Stomach smooth muscle (tissue), 2 donors: Measurements from ENCODE around the gene ACKR3.

ENCODE experiments used
- H3K27ac ChIP-seq: one replicate; pipeline ENCODE4 v1.7.0; 2013; ENCODE audit warnings: mild to moderate bottlenecking, low read length, inconsistent platforms
- H3K27me3 ChIP-seq, 2 donors: one replicate each; pipeline ENCODE4 v1.7.0; 2013; ENCODE audit warnings: low read length in 2 of 2; ENCODE audit not compliant: insufficient read depth in 2 of 2, control insufficient read depth in 1 of 2
- H3K36me3 ChIP-seq, 2 donors: one replicate each; pipeline ENCODE4 v1.7.0; 2013; ENCODE audit warnings: low read length in 2 of 2; ENCODE audit not compliant: control insufficient read depth in 2 of 2, insufficient read depth in 2 of 2
- H3K4me1 ChIP-seq: one replicate; pipeline ENCODE4 v1.7.0; 2013; ENCODE audit warnings: low read length; ENCODE audit not compliant: control insufficient read depth, insufficient read depth
- H3K4me3 ChIP-seq, 2 donors: one replicate each; pipeline ENCODE4 v1.7.0; 2013; ENCODE audit warnings: low read length in 2 of 2
- H3K9ac ChIP-seq, 2 donors: one replicate each; pipeline ENCODE4 v1.7.0; 2013; ENCODE audit warnings: low read length in 2 of 2, mild to moderate bottlenecking in 1 of 2
- H3K9me3 ChIP-seq, 2 donors: one replicate each; pipeline ENCODE4 v1.7.0; 2013; ENCODE audit warnings: low read length in 2 of 2; ENCODE audit not compliant: control insufficient read depth in 2 of 2
- donor health status: healthy.
- donor health status: Pancreatic carcinoma.

Gene ACKR3

DNA sequence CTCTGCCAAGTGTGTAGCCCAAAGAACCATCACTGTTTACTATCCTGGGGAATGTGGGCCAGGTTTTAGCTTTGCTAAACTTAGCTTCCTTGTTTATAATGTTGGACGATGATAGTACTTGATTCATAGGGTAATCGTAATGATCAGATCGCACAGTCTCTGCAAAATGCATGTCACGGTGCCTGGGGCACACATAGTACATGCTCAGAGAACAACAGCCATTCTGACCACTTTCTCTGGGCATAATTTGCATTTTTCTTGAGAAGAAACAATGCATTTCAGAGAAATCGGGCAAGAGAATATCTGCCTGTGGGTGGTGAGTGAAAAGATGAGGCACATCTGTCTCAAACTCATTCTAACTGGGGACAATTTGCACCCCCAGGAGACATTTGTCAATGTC, 16.3 kb downstream of the ACKR3 start:
- Histone ChIP-seq H3K4me1 (no peaks in the 10 kb centered on the region), H3K27ac (no peak overlapping the region), H3K4me3 (no peak overlapping the region), H3K27me3 (no peaks in the 10 kb centered on the region), H3K9ac (no peak overlapping the region), H3K9me3 (peaks cover 0 to 6% of the 10 kb centered on the region in 2 donors), H3K36me3 (peaks cover 0 to 6% of the 10 kb centered on the region in 2 donors)

DNA sequence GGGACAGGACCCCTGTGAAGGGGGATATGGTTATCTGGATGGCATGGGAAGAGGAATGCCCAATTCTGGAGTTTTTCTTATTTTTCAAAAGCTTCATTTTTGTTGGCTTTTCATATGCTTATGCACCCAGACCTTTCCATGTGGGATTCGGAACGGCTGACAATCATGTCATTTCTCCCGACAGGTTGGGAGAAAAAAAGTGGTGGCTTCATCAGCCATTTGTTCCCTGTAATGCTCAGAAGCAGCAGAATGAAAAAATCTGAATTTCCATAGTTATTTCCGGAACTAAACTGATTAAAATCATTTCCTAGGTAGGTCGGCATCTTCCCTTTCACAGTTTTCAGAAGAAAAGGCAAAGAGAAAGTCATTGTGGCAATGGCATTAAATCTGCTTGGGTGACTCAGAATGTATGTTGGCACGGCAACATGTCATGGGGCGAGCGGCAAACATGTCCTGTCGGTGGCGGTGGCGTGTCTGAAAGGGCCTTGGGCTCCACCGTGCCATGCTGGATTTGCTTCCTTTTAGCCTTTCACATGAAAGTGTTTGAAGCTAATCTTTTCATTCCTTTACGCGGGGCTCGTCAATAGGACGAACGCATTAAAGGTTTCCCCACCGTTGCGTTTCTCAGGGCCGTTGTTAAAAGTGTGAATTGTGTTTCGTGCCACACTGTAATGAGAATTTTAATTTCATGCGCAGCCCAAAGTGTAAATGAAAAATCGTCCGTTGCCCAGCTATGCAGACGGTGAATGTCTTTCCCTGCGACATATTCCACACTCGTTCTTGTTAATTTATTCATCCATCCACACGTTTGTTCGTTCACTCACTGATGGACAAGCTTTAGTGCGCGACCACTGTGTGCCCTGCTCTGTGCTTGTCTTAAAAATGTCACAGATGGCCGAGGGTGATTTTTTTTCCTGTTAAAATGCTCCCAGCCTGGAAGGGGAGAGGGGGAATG, 18.5 kb downstream of the ACKR3 start:
- H3K4me3 ChIP-seq, result no peak overlapping the region
- no peaks in the 10 kb centered on the region for H3K4me1 ChIP-seq
- H3K27me3 ChIP-seq, result peaks cover 0 to 3% of the 10 kb centered on the region in 2 donors
- no peaks in the 10 kb centered on the region for H3K36me3 ChIP-seq
- peaks cover 0 to 6% of the 10 kb centered on the region in 2 donors for H3K9me3 ChIP-seq
- H3K27ac ChIP-seq, result no peak overlapping the region
- H3K9ac ChIP-seq, result no peak overlapping the region

- Histone ChIP-seq H3K9me3 (peaks cover 0 to 6% of the 10 kb centered on the region in 2 donors), H3K4me1 (no peaks in the 10 kb centered on the region), H3K27ac (no peak overlapping the region), H3K4me3 (no peak overlapping the region), H3K36me3 (no peaks in the 10 kb centered on the region), H3K9ac (no peak overlapping the region), H3K27me3 (peaks cover 0 to 3% of the 10 kb centered on the region in 2 donors)
Observed at GRCh38 chr2:236588932-236589592, 19.4 kb downstream of the ACKR3 start.

- Histone ChIP-seq H3K27me3 (peaks cover 0 to 3% of the 10 kb centered on the region in 2 donors), H3K4me3 (no peak overlapping the region), H3K4me1 (no peaks in the 10 kb centered on the region), H3K36me3 (no peaks in the 10 kb centered on the region), H3K27ac (no peak overlapping the region), H3K9ac (no peak overlapping the region), H3K9me3 (peaks cover 0 to 6% of the 10 kb centered on the region in 2 donors)
Observed at GRCh38 chr2:236590846-236591245, 21.2 kb downstream of the ACKR3 start.

DNA sequence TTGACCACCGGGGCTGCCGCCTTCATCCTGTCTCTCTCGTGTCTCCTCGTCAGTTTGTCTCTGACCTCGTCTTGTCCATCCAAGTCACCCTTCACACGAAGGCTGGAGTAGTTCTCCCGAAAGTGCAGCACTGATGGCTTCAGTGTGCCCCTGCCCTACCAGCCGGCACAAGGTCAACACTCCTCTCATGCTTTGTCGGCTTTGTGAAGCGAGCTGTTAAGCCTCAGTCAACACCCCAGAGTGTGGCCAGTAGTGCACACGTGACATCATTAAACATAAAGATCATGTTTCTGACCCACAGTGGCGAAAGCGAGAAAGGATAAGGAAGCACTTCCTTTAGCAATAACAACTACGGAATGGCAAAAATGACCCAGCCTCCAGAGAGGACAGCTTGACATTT, 23.2 kb downstream of the ACKR3 start:
- no peak overlapping the region for H3K27ac ChIP-seq
- peaks cover 0 to 6% of the 10 kb centered on the region in 2 donors for H3K9me3 ChIP-seq
- peaks cover 0 to 3% of the 10 kb centered on the region in 2 donors for H3K27me3 ChIP-seq
- H3K9ac ChIP-seq, result no peak overlapping the region
- no peaks in the 10 kb centered on the region for H3K36me3 ChIP-seq
- no peak overlapping the region for H3K4me3 ChIP-seq
- no peaks in the 10 kb centered on the region for H3K4me1 ChIP-seq

DNA sequence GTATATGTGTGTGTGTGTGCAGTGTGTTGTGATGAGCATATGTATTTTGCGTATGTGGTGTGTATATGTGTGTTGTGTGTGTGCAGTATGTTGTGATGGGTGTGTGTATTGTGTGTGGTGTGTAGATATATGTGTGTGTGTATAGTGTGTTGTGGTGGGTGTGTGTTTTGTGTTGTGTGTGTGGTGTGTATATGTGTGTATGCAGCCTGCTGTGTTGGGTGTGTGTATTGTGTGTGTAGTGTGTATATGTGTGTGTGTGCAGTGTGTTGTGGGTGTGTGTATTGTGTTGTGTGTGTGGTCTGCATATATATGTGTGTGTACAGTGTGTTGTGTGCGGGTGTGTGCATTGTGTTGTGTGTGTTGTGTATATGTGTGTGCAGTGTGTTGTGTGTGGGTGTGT, 23.9 kb downstream of the ACKR3 start:
- Histone ChIP-seq H3K4me1 (no peaks in the 10 kb centered on the region), H3K9me3 (peaks cover 0 to under 1% of the 10 kb centered on the region in 2 donors), H3K27ac (no peak overlapping the region), H3K36me3 (no peaks in the 10 kb centered on the region), H3K27me3 (peaks cover 0 to 3% of the 10 kb centered on the region in 2 donors), H3K4me3 (no peak overlapping the region), H3K9ac (no peak overlapping the region)

GRCh38 chr2:236593956-236594355, 24.3 kb downstream of the ACKR3 start:
- Histone ChIP-seq H3K4me1 (no peaks in the 10 kb centered on the region), H3K4me3 (no peak overlapping the region), H3K27ac (no peak overlapping the region), H3K27me3 (peaks cover 0 to 3% of the 10 kb centered on the region in 2 donors), H3K9me3 (no peaks in the 10 kb centered on the region), H3K9ac (no peak overlapping the region), H3K36me3 (no peaks in the 10 kb centered on the region)

DNA sequence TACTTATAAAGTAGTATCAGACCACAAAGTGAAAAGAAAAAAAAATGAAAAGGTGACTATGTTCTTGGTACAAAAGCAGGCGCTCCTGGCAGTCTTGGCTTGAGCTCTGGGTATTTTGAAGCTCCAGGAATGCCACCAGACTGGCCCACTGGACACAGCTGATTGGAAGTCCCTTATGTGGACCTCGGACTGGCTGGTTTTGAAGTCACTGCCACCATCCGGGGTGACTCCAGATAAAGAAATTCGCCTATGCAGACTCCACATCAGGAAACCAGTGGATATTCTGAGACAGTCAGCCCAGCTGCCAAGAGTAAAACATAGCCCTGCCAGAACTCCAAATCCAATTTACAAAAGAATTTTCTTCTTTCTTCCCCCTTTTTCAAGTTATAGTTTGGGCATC, 28.0 kb downstream of the ACKR3 start:
- no peaks in the 10 kb centered on the region for H3K9me3 ChIP-seq
- no peaks in the 10 kb centered on the region for H3K4me1 ChIP-seq
- H3K27ac ChIP-seq, result no peak overlapping the region
- H3K4me3 ChIP-seq, result no peak overlapping the region
- no peaks in the 10 kb centered on the region for H3K36me3 ChIP-seq
- H3K9ac ChIP-seq, result no peak overlapping the region
- peaks cover 0 to 2% of the 10 kb centered on the region in 2 donors for H3K27me3 ChIP-seq

- Histone ChIP-seq H3K4me1 (no peaks in the 10 kb centered on the region), H3K9me3 (no peaks in the 10 kb centered on the region), H3K27ac (no peak overlapping the region), H3K27me3 (peaks cover 0 to under 1% of the 10 kb centered on the region in 2 donors), H3K36me3 (no peaks in the 10 kb centered on the region), H3K4me3 (no peak overlapping the region), H3K9ac (no peak overlapping the region)
Observed at GRCh38 chr2:236599059-236599458, 29.4 kb downstream of the ACKR3 start.

- H3K4me1 ChIP-seq, result no peaks in the 10 kb centered on the region
- peaks cover 0 to 4% of the 10 kb centered on the region in 2 donors for H3K27me3 ChIP-seq
- no peaks in the 10 kb centered on the region for H3K9me3 ChIP-seq
- no peak overlapping the region for H3K9ac ChIP-seq
- H3K36me3 ChIP-seq, result no peaks in the 10 kb centered on the region
- H3K4me3 ChIP-seq, result no peak overlapping the region
- no peak overlapping the region for H3K27ac ChIP-seq
Observed at GRCh38 chr2:236600158-236600557, 30.5 kb downstream of the ACKR3 start.
